ENCODE measurements around the gene TBC1D16.

The TBC1D16 gene

GRCh38 chr17:79935197-79935885, 100.3 kb downstream of the TBC1D16 start:
- no peak for DNase-seq

DNA sequence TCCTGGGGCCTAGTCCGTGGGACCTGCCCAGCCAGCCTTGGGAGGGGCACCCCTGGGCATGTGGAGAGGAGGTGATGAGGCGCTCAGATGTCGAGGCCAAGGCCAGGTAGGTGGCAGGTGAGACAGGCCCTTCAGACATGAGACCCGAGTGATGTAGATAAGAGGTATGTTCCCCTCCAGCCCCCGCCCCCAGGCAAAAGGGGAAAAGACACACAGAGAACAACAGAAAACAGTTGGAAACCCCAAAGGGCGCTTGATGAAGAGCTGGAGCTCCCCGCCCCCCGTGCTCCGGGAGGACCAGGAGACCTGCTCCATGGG, 101.1 kb downstream of the TBC1D16 start:
- no peak for DNase-seq

GRCh38 chr17:79933863-79934652, 101.6 kb downstream of the TBC1D16 start:
- DNase-seq, result peak; percentile 7

DNA sequence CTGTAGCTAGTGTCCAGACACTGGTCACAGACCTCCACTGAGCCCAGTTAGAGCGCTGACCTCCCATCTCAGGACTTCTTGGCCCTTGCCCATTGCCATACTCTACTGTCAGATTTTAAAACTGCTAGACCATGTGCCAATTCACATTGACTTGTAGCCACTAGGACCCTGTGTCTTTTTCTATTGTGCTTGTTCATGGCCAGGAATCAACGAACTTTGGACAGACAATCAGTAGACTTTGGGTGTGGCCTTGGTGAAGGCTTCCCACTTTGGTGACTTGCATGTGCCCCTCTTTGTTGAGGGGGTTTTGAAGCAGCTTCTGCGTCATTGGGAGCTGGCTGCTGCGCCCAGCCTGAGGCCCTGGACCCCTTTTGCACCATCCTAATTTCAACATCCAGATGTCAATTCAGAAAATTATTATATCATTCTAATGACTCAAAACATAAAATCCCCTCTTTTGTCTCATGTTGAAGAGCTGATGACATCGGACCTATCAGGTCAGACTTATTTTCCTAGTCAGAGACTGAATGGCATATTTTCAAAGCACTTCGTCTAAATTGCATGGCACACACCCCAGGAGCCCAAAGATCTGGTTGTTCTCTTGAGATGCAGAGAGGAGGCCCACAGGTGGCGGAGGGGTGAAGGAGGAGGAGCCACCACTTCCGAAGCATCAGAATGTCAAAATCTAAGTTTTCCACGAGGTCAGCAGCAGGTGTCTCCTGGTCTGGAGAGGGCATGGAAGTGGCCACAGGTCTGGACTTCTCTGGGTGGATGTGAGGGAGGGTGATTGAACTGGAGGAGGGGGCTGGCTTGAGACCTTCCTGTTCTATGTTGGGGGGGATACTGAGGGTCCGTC, 103.0 kb downstream of the TBC1D16 start:
- no peak for DNase-seq

GRCh38 chr17:79931817-79932309, 103.8 kb downstream of the TBC1D16 start:
- no peak for DNase-seq

- DNase-seq, result no peak
Measured at GRCh38 chr17:79930877-79931816, 104.5 kb downstream of the TBC1D16 start.

DNA sequence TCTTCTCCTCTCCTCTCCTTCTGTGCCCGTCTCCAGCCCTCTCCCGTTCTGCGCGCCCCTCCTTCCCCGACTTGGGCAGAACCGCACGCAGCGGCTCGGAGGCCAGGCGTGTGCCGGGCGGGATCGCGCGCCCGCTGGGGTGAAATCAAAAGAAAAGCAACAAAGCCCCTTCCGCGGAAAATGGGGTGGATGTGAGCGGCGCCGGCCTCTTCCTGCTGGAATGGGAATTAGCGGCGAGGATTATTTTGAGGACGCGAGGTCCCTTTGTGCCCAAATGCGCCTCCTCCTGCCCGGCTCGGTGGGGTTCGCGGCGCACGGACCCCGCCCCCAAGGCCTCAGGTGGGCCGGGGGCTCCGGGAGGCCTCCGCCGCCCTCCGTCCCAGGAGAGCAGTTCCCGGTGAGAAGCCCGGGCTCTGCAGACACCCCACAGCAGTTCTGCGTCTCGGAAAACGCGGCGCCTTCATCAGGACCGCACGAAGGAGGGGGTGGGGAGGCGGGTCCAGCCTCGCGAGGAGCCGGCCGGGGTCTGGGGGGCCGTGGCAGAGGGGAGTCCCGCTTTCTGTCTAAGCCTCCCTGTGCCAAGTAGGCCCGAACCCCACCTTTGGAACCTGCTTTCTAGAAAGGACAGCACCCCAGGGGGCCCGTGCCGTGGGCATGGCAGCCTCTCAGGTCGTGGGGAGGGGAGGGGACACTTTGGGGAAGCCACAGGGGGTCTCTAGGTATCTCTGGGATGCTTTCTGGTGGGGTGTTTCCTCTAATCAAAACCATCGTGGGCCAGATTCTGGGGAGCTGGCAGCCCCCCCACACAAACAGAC, 105.4 kb downstream of the TBC1D16 start:
- no peak for DNase-seq

GRCh38 chr17:79929257-79930061, 106.2 kb downstream of the TBC1D16 start:
- DNase-seq, result no peak

GRCh38 chr17:79928502-79929256, 107.0 kb downstream of the TBC1D16 start:
- DNase-seq, result no peak

GRCh38 chr17:79927688-79928501, 107.8 kb downstream of the TBC1D16 start:
- no peak for DNase-seq

GRCh38 chr17:79927136-79927661, 108.5 kb downstream of the TBC1D16 start:
- DNase-seq, result no peak

GRCh38 chr17:79926605-79927135, 109.0 kb downstream of the TBC1D16 start:
- no peak for DNase-seq

- DNase-seq, result no peak
Measured at GRCh38 chr17:79926142-79926604, 109.5 kb downstream of the TBC1D16 start.

GRCh38 chr17:79925242-79925957, 110.3 kb downstream of the TBC1D16 start:
- no peak for DNase-seq

DNA sequence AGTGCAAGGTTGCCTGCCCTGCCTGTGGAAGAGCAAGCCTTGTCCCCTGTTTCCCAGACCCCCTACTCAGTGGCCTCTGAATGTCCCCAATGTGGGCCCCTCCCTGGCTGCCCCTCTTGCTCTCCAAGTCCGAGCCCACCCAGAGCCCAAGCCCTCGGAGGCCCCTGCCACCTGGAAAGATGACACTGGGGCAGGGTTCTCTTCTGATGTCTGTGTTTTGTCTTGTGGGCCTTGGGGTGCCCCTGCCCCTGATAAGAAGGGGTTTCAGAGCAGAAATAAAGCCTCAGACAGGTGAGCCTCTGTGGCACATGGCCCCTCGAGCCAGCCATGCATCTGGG, 111.1 kb downstream of the TBC1D16 start:
- no peak for DNase-seq

DNA sequence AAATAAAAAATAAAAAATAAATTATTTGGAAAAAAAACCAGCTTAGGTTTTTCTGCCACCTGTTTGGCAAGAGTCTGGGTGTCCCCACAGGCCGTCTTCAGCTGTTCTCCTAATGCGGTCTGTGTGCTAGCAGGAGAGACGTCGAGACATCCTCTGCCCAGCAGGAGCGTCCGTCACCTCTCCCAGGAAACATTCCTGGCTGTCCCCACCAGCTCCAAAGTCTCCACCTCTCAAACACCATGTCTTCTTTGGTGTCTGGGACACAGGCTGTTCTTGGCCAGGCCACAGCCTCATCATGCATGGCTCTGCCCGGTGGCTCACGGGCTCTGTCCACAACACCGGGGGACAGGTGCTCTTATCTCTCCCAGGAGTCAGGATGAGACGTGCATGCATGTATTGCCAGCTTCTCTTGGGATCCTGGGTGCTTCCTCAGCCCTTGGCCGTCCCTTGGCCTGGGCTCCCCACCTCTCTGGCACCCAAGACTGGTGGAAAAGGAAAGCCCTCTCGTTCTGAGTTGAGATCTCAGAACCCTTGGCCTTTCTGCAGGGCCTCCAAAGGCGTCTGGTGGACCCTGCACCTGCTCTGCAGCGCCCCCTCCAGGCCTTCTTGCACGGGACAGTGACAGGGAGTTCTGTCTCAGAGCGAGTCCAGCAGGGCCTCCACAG, 111.6 kb downstream of the TBC1D16 start:
- peak; percentile 45 for DNase-seq

DNA sequence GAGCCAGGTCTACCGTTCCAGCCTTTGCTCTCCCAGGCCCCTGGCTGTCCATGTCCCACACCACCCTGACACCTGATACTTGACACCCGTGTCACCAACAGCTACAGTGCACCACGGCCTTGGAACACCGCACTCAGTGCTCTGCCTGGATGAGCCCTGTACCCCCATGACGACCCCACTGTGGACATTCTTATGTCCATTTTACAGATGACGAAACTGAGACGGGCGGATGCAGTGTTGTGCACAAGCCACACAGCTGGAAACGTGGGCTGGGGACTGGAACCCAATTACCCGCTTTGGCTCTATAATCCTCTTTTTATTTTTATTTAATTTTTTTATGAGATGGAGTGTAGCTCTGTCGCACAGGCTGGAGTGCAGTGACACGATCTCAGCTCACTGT, 112.9 kb downstream of the TBC1D16 start:
- DNase-seq, result no peak

Data from stimulated activated CD4-positive, alpha-beta T cell treated with anti-CD3 and anti-CD28 coated beads, Interleukin-4, amount 100 ng/mL, for 1 hour (primary cell).